CD8-positive, alpha-beta memory T cell (primary cell): ENCODE results near the gene CBR3. TPM values are rescaled to one million over a fixed set of nuclear protein-coding genes. Genes with fewer than 3 reads are reported as not detected.

Experiments used
- CTCF ChIA-PET: fragments of 350-600 bp; sonication (Branson Sonifier 250); formaldehyde crosslinking; loops from one replicate; lab custom pipeline; 2021; ENCODE audit warnings: antibody characterized with exemption; lab: Charles Lee
- POLR2A ChIA-PET: fragments of 350-600 bp; sonication (Branson Sonifier 250); formaldehyde crosslinking; loops from one replicate; lab custom pipeline; 2021; ENCODE audit warnings: antibody characterized with exemption; lab: Charles Lee
- DNase-seq, 5 donors: peaks; one replicate each; pipeline versions ENCODE4 v3.0.0 to v3.0.0-alpha.2; 2020 to 2022; ENCODE audit warnings: mixed read lengths in 1 of 5
- H3K27ac ChIP-seq: one replicate; pipeline ENCODE4 v1.7.0; 2013; ENCODE audit warnings: low read depth, mild to moderate bottlenecking, low read length, moderate library complexity
- H3K27me3 ChIP-seq: 2 replicates; pipeline ENCODE4 v1.7.0; 2013; ENCODE audit warnings: low read length, mild to moderate bottlenecking; ENCODE audit not compliant: insufficient read depth, poor library complexity, severe bottlenecking
- H3K36me3 ChIP-seq: 2 replicates; pipeline ENCODE4 v1.7.0; 2013; ENCODE audit warnings: mild to moderate bottlenecking, low read length, moderate library complexity; ENCODE audit not compliant: insufficient read depth
- H3K4me1 ChIP-seq: 2 replicates; pipeline ENCODE4 v1.7.0; 2013; ENCODE audit warnings: mild to moderate bottlenecking, low read length, moderate library complexity; ENCODE audit not compliant: insufficient read depth
- H3K4me3 ChIP-seq: 2 replicates; pipeline ENCODE4 v1.7.0; 2013; ENCODE audit warnings: mild to moderate bottlenecking, low read length
- H3K9me3 ChIP-seq: 2 replicates; pipeline ENCODE4 v1.7.0; 2013; ENCODE audit warnings: mild to moderate bottlenecking, low read length
- H3K27ac Mint-ChIP-seq, 8 donors: one replicate each; pipeline ENCODE4 v1.8.0; 2020 to 2021; ENCODE audit warnings: mixed read lengths in 8 of 8, mild to moderate bottlenecking in 6 of 8, inconsistent platforms in 3 of 8, moderate library complexity in 3 of 8
- H3K27me3 Mint-ChIP-seq, 2 donors: one replicate each; pipeline ENCODE4 v1.8.0; 2020 to 2021; ENCODE audit warnings: mixed read lengths in 2 of 2, mild to moderate bottlenecking in 1 of 2, moderate library complexity in 1 of 2
- H3K36me3 Mint-ChIP-seq, 3 donors: one replicate each; pipeline ENCODE4 v1.8.0; 2020 to 2021; ENCODE audit warnings: mixed read lengths in 3 of 3, inconsistent platforms in 1 of 3, mild to moderate bottlenecking in 1 of 3
- H3K4me1 Mint-ChIP-seq, 3 donors: one replicate each; pipeline ENCODE4 v1.8.0; 2020 to 2021; ENCODE audit warnings: mixed read lengths in 3 of 3, inconsistent platforms in 1 of 3, mild to moderate bottlenecking in 1 of 3
- H3K4me3 Mint-ChIP-seq, 7 donors: one replicate each; pipeline ENCODE4 v1.8.0; 2020 to 2021; ENCODE audit warnings: mixed read lengths in 7 of 7, mild to moderate bottlenecking in 6 of 7, moderate library complexity in 4 of 7, inconsistent platforms in 2 of 7
- H3K9me3 Mint-ChIP-seq, 5 donors: one replicate each; pipeline ENCODE4 v1.8.0; 2020 to 2022; ENCODE audit warnings: mixed read lengths in 5 of 5, mild to moderate bottlenecking in 3 of 5, moderate library complexity in 2 of 5, inconsistent platforms in 1 of 5
- polyA plus RNA-seq: library from polyadenylated mRNA; unstranded; fragments of 300-500 nt; fragmentation: Illumina TruSeq; gene quantifications from one replicate; pipeline ENCODE4 v1.2.3, GENCODE V29; 2021
- total RNA-seq, 2 experiments: library from RNA; stranded (reverse); gene quantifications; one replicate each; pipeline ENCODE4 v1.2.3, GENCODE V29; 2021

The CBR3 gene
- total and polyA plus RNA-seq, 3 experiments from 2014 or later: 2.3 to 7.9 (median 7.6) TPM

- Mint-ChIP-seq H3K9me3 (no peaks in the 10 kb centered on the region), H3K4me1 (peaks cover 10 to 23% (median 19%) of the 10 kb centered on the region in 3 donors)
- H3K4me1 ChIP-seq: peaks cover 20% of the 10 kb centered on the region
These were observed 25.0 kb upstream of the CBR3 start for GRCh38 chr21:36109868-36110267.

GRCh38 chr21:36111238-36111637 is 23.6 kb upstream of the CBR3 start:
- Mint-ChIP-seq H3K36me3 (no peaks in the 10 kb centered on the region), H3K27me3 (peaks cover 30 to 51% of the 10 kb centered on the region in 2 donors), H3K27ac (no peak overlapping the region), H3K4me1 (peaks cover 8 to 32% (median 18%) of the 10 kb centered on the region in 3 donors), H3K4me3 (peak overlapping the region in 2 of 7 donors; percentile 14 to 25), H3K9me3 (no peaks in the 10 kb centered on the region)
- POLR2A ChIA-PET: no interaction called here
- H3K36me3 ChIP-seq: no peaks in the 10 kb centered on the region
- H3K4me3 ChIP-seq: no peak overlapping the region
- DNase-seq: no peak
- no peaks in the 10 kb centered on the region for H3K9me3 ChIP-seq
- H3K4me1 ChIP-seq: peaks cover 26% of the 10 kb centered on the region
- no peak overlapping the region for H3K27ac ChIP-seq
- no peaks in the 10 kb centered on the region for H3K27me3 ChIP-seq
- CTCF ChIA-PET: interaction anchor here (1.2 kb wide), 1 partner anchor 10 kb away, joined by 3 read pairs; no protein-coding TSS in a partner anchor

More at GRCh38 chr21:36109868-36110267, 25.0 kb upstream of the CBR3 start:
- H3K27ac ChIP-seq: no peak overlapping the region
- H3K9me3 ChIP-seq: no peaks in the 10 kb centered on the region
- H3K27me3 Mint-ChIP-seq: peaks cover 41 to 64% of the 10 kb centered on the region in 2 donors
- H3K4me3 ChIP-seq: no peak overlapping the region
- H3K27ac Mint-ChIP-seq: no peak overlapping the region
- no peak overlapping the region for H3K4me3 Mint-ChIP-seq
- no peaks in the 10 kb centered on the region for H3K36me3 ChIP-seq
- ChIA-PET CTCF (no interaction called here), POLR2A (no interaction called here)
- H3K27me3 ChIP-seq: peaks cover 4% of the 10 kb centered on the region
- no peaks in the 10 kb centered on the region for H3K36me3 Mint-ChIP-seq
- no peak for DNase-seq

- POLR2A ChIA-PET: interaction anchor here (0.6 kb wide), 1 partner anchor 54 kb away, joined by 3 read pairs; the partner anchor contains the start of gene SETD4
- Histone ChIP-seq H3K27ac (no peak overlapping the region), H3K4me3 (peak overlapping the region; percentile 65), H3K4me1 (peaks cover 26% of the 10 kb centered on the region), H3K9me3 (no peaks in the 10 kb centered on the region), H3K27me3 (no peaks in the 10 kb centered on the region), H3K36me3 (no peaks in the 10 kb centered on the region)
- Mint-ChIP-seq H3K27me3 (peaks cover 11 to 28% of the 10 kb centered on the region in 2 donors), H3K9me3 (no peaks in the 10 kb centered on the region), H3K36me3 (no peaks in the 10 kb centered on the region), H3K4me3 (peak overlapping the region; percentile 42 to 97 (median 89)), H3K27ac (peak overlapping the region; percentile 4 to 94 (median 80)), H3K4me1 (peaks cover 8 to 32% (median 18%) of the 10 kb centered on the region in 3 donors)
- DNase-seq: peak in 4 of 5 donors; percentile 15 to 85 (median 61)
- CTCF ChIA-PET: interaction anchor here (0.8 to 3.1 kb wide), 13 partner anchors 9 to 86 kb away, joined by 3 to 13 read pairs (median 3); partner anchors contain the start of gene SETD4
These were observed 21.0 kb upstream of the CBR3 start for GRCh38 chr21:36113647-36114428.

- DNase-seq: peak in 1 of 5 donors; percentile 8
- Histone ChIP-seq H3K27me3 (no peaks in the 10 kb centered on the region), H3K9me3 (no peaks in the 10 kb centered on the region), H3K4me3 (no peak overlapping the region), H3K27ac (no peak overlapping the region), H3K36me3 (no peaks in the 10 kb centered on the region), H3K4me1 (peaks cover 26% of the 10 kb centered on the region)
- Mint-ChIP-seq H3K36me3 (no peaks in the 10 kb centered on the region), H3K4me1 (peaks cover 8 to 32% (median 18%) of the 10 kb centered on the region in 3 donors), H3K4me3 (peak overlapping the region in 4 of 7 donors; percentile 36 to 97 (median 68)), H3K9me3 (no peaks in the 10 kb centered on the region), H3K27ac (peak overlapping the region in 3 of 8 donors; percentile 68 to 91 (median 80)), H3K27me3 (peaks cover 6 to 16% of the 10 kb centered on the region in 2 donors)
- CTCF ChIA-PET: no interaction called here
- POLR2A ChIA-PET: no interaction called here
These were observed 19.6 kb upstream of the CBR3 start for GRCh38 chr21:36115138-36115730.

GRCh38 chr21:36117286-36117741 is 17.6 kb upstream of the CBR3 start:
- Histone ChIP-seq H3K36me3 (no peaks in the 10 kb centered on the region), H3K9me3 (no peaks in the 10 kb centered on the region), H3K27me3 (no peaks in the 10 kb centered on the region), H3K4me3 (no peak overlapping the region), H3K4me1 (peaks cover 25% of the 10 kb centered on the region), H3K27ac (no peak overlapping the region)
- H3K4me3 Mint-ChIP-seq: peak overlapping the region in 1 of 7 donors; percentile 20
- CTCF ChIA-PET: interaction anchor here (1.3 kb wide), 1 partner anchor 8 kb away, joined by 3 read pairs; no protein-coding TSS in a partner anchor
- H3K27ac Mint-ChIP-seq: peak overlapping the region in 1 of 8 donors; percentile 35
- peaks cover 7 to 31% (median 18%) of the 10 kb centered on the region in 3 donors for H3K4me1 Mint-ChIP-seq
- H3K36me3 Mint-ChIP-seq: no peaks in the 10 kb centered on the region
- no peak for DNase-seq
- H3K9me3 Mint-ChIP-seq: no peaks in the 10 kb centered on the region
- POLR2A ChIA-PET: no interaction called here
- H3K27me3 Mint-ChIP-seq: peaks cover 1 to 8% of the 10 kb centered on the region in 2 donors

GRCh38 chr21:36120304-36120888 is 14.5 kb upstream of the CBR3 start:
- H3K36me3 Mint-ChIP-seq: no peaks in the 10 kb centered on the region
- H3K9me3 Mint-ChIP-seq: no peaks in the 10 kb centered on the region
- DNase-seq: no peak
- Histone ChIP-seq H3K4me1 (peaks cover 3% of the 10 kb centered on the region), H3K4me3 (no peak overlapping the region), H3K27ac (no peak overlapping the region), H3K9me3 (no peaks in the 10 kb centered on the region), H3K36me3 (no peaks in the 10 kb centered on the region), H3K27me3 (no peaks in the 10 kb centered on the region)
- no peak overlapping the region for H3K4me3 Mint-ChIP-seq
- ChIA-PET POLR2A (no interaction called here), CTCF (no interaction called here)
- peaks cover 3% of the 10 kb centered on the region in 2 donors for H3K27me3 Mint-ChIP-seq
- peaks cover under 1 to 6% (median 2%) of the 10 kb centered on the region in 3 donors for H3K4me1 Mint-ChIP-seq
- peak overlapping the region in 1 of 8 donors; percentile 69 for H3K27ac Mint-ChIP-seq

- POLR2A ChIA-PET: no interaction called here
- Histone ChIP-seq H3K4me3 (no peak overlapping the region), H3K4me1 (no peaks in the 10 kb centered on the region), H3K9me3 (no peaks in the 10 kb centered on the region), H3K27ac (no peak overlapping the region), H3K36me3 (no peaks in the 10 kb centered on the region), H3K27me3 (no peaks in the 10 kb centered on the region)
- Mint-ChIP-seq H3K36me3 (no peaks in the 10 kb centered on the region), H3K27ac (no peak overlapping the region), H3K27me3 (peaks cover 3% of the 10 kb centered on the region in 2 donors), H3K9me3 (no peaks in the 10 kb centered on the region), H3K4me1 (peaks cover 5 to 8% (median 6%) of the 10 kb centered on the region in 3 donors), H3K4me3 (no peak overlapping the region)
- CTCF ChIA-PET: interaction anchor here (6.0 kb wide), 1 partner anchor 20 kb away, joined by 34 read pairs; no protein-coding TSS in a partner anchor
- no peak for DNase-seq
These were observed 11.9 kb upstream of the CBR3 start for GRCh38 chr21:36122977-36123376.
